Measurements from ENCODE around the gene RIMS1. TPM values are rescaled to one million over a fixed set of nuclear protein-coding genes. Genes with fewer than 3 reads are reported as not detected.

RIMS1 gene
- total RNA-seq, 3 donors from 2014 or later (not counting 1 experiment from before 2014, with no cell fraction given) = not detected

DNA sequence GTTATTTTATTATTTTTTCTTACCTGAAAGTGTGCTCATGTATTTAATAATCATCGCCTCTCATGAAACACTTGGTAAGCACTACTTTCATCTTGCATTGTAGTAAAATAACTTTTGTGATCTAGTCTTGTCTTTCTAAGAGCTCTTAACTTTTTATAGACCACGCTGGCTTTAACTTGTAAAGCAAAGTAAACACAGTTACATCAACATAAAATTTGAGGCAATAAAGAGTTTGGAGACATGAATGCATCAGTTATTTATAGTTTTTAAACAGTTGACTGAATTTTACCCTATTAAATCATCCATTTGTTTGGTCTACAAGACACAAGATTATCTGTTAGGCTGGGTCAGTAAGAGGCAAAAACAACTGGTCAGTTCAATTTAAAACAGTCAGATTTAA is 517.1 kb downstream of the RIMS1 start:
- Histone ChIP-seq H3K4me3 (ENCODE audit: low read length) (no peak overlapping the region), H3K27ac (ENCODE audit: low read length) (no peak overlapping the region), H3K27me3 (ENCODE audit: control insufficient read depth, insufficient read depth, low read length) (no peaks in the 10 kb centered on the region), H3K36me3 (ENCODE audit: control insufficient read depth, insufficient read depth, low read length) (no peaks in the 10 kb centered on the region), H3K9me3 (ENCODE audit: control insufficient read depth, insufficient read depth, low read length) (no peaks in the 10 kb centered on the region), H3K4me1 (ENCODE audit: control insufficient read depth, insufficient read depth, low read length) (no peaks in the 10 kb centered on the region)
- DNase-seq (no peak), ATAC-seq (no peak)
- intact Hi-C loops (cut with micrococcal nuclease) = no loop called here
- H3K36me3 Mint-ChIP-seq = no peaks in the 10 kb centered on the region
- no peaks in the 10 kb centered on the region for H3K9me3 Mint-ChIP-seq
- no peak overlapping the region for H3K4me3 Mint-ChIP-seq
- TF ChIP-seq, protein P1, sequence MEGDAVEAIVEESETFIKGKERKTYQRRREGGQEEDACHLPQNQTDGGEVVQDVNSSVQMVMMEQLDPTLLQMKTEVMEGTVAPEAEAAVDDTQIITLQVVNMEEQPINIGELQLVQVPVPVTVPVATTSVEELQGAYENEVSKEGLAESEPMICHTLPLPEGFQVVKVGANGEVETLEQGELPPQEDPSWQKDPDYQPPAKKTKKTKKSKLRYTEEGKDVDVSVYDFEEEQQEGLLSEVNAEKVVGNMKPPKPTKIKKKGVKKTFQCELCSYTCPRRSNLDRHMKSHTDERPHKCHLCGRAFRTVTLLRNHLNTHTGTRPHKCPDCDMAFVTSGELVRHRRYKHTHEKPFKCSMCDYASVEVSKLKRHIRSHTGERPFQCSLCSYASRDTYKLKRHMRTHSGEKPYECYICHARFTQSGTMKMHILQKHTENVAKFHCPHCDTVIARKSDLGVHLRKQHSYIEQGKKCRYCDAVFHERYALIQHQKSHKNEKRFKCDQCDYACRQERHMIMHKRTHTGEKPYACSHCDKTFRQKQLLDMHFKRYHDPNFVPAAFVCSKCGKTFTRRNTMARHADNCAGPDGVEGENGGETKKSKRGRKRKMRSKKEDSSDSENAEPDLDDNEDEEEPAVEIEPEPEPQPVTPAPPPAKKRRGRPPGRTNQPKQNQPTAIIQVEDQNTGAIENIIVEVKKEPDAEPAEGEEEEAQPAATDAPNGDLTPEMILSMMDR (IDR thresholded peaks at IDR 0.05) = no peak
- peaks cover 11 to 24% of the 10 kb centered on the region in 2 donors for H3K27me3 Mint-ChIP-seq (ENCODE audit: low read depth in 2 of 2)
- H3K27ac Mint-ChIP-seq = no peak overlapping the region
- no CpG with 5 or more reads among the region's 2 CpGs for WGBS (ENCODE audit: insufficient coverage)
- no peaks in the 10 kb centered on the region for H3K4me1 Mint-ChIP-seq

DNA sequence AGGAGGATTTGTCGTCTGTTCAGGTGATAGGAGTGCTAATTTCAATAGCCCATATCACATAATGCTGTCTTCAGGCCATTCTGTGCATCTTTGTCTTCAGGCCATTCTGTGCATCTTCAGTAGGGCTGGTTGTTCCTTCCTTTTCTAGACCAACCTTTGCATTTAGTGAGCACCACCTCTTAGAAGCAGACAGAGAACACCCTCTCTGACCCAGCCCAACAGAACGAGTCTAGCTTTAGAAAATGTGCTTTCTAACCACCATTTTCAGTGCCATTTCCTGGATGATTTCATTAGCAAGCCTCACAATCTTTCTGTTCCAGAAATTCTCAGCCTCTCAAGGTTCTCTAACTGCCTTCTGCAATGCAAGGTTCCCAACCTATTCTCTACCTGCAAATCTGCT is 520.2 kb downstream of the RIMS1 start:
- H3K9me3 ChIP-seq (ENCODE audit: control insufficient read depth, insufficient read depth, low read length) = no peaks in the 10 kb centered on the region
- no peak overlapping the region for H3K4me3 Mint-ChIP-seq
- no peak for DNase-seq
- TF ChIP-seq, protein P1 (IDR thresholded peaks at IDR 0.05) = no peak
- no peak overlapping the region for H3K4me3 ChIP-seq (ENCODE audit: low read length)
- no peaks in the 10 kb centered on the region for H3K4me1 Mint-ChIP-seq
- no peak overlapping the region for H3K27ac Mint-ChIP-seq
- H3K36me3 Mint-ChIP-seq = no peaks in the 10 kb centered on the region
- H3K27me3 ChIP-seq (ENCODE audit: control insufficient read depth, insufficient read depth, low read length) = no peaks in the 10 kb centered on the region
- no peak overlapping the region for H3K27ac ChIP-seq (ENCODE audit: low read length)
- peaks cover 11 to 17% of the 10 kb centered on the region in 2 donors for H3K27me3 Mint-ChIP-seq (ENCODE audit: low read depth in 2 of 2)
- no peaks in the 10 kb centered on the region for H3K4me1 ChIP-seq (ENCODE audit: control insufficient read depth, insufficient read depth, low read length)
- no peak for ATAC-seq
- H3K36me3 ChIP-seq (ENCODE audit: control insufficient read depth, insufficient read depth, low read length) = no peaks in the 10 kb centered on the region
- intact Hi-C loops (cut with micrococcal nuclease) = no loop called here
- no peaks in the 10 kb centered on the region for H3K9me3 Mint-ChIP-seq
- 29% methylated on average over 1 of the region's 2 CpGs for WGBS (ENCODE audit: insufficient coverage)

DNA sequence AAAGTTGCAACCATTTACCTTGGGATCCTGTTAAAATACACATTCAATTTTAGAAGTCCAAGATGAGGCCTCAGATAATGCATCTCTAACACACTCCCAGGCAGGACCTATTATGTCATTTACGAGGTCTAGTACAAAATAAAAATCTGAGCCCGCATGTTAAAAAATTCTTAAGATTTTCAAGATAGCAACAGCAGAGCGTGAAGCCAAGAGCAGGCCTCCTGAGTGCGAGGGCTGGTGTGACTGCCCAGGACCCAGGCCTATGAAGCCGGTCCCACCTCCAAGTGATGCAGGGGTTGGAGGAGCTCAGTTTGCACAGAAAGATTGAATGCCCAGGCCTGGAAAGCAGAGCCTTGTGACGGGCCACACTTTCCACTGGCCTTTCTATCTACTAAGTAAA is 524.4 kb downstream of the RIMS1 start:
- Mint-ChIP-seq H3K9me3 (no peaks in the 10 kb centered on the region), H3K4me3 (no peak overlapping the region), H3K27ac (no peak overlapping the region), H3K27me3 (ENCODE audit: low read depth in 2 of 2) (peaks cover 14 to 34% of the 10 kb centered on the region in 2 donors), H3K4me1 (no peaks in the 10 kb centered on the region), H3K36me3 (no peaks in the 10 kb centered on the region)
- no peak overlapping the region for H3K27ac ChIP-seq (ENCODE audit: low read length)
- no peaks in the 10 kb centered on the region for H3K4me1 ChIP-seq (ENCODE audit: control insufficient read depth, insufficient read depth, low read length)
- H3K4me3 ChIP-seq (ENCODE audit: low read length) = no peak overlapping the region
- intact Hi-C loops (cut with micrococcal nuclease) = no loop called here
- H3K36me3 ChIP-seq (ENCODE audit: control insufficient read depth, insufficient read depth, low read length) = no peaks in the 10 kb centered on the region
- no peaks in the 10 kb centered on the region for H3K27me3 ChIP-seq (ENCODE audit: control insufficient read depth, insufficient read depth, low read length)
- no peaks in the 10 kb centered on the region for H3K9me3 ChIP-seq (ENCODE audit: control insufficient read depth, insufficient read depth, low read length)
- TF ChIP-seq, protein P1 (IDR thresholded peaks at IDR 0.05) = no peak
- 82% methylated on average over 6 of the region's 6 CpGs for WGBS (ENCODE audit: insufficient coverage)
- DNase-seq (no peak), ATAC-seq (no peak)
